ENCODE measurements around the gene KIR3DL1. TPM values are rescaled to one million over a fixed set of nuclear protein-coding genes. Genes with fewer than 3 reads are reported as not detected.
"Not testable (repeated sequence)": the region's sequence is repeated elsewhere in the genome, so short reads cannot be mapped to it uniquely, and the experiment has no call there.

Gene KIR3DL1
- total RNA-seq = not detected in 2 replicates
- not detected for total RNA-seq (2013)
- 0.06 TPM in 1 of 2 replicates, not detected in the other for polyA plus RNA-seq
- polyA minus RNA-seq = not detected in 2 replicates

GRCh38 chr19:54816251-54816650 lies at the start of gene KIR3DL1:
Gene KIR3DL1 (plus strand): TSS chr19:54816468.
- H3K27ac ChIP-seq (ENCODE audit: low read length in 2 of 2); H3K9ac ChIP-seq (ENCODE audit: low read length); H3K4me1 Mint-ChIP-seq; POLR2A ChIA-PET; H3K27me3 ChIP-seq (replicated peaks in 1 of 4; ENCODE audit: control extremely low read depth in 1 of 4, control insufficient read depth in 3 of 4, insufficient read depth in 4 of 4, low read length in 3 of 4); H3K4me2 ChIP-seq (replicated peaks; ENCODE audit: low read depth, low read length, poor library complexity, severe bottlenecking); H3K79me2 ChIP-seq (ENCODE audit: control insufficient read depth, insufficient read depth, low read length); H3K9me3 ChIP-seq (ENCODE audit: control extremely low read depth in 1 of 3, control insufficient read depth in 2 of 3, insufficient read depth in 1 of 3, low read length in 2 of 3); intact Hi-C loops (cut with micrococcal nuclease); H3K27ac Mint-ChIP-seq; H2AFZ ChIP-seq (ENCODE audit: insufficient read depth, low read depth, low read length, poor library complexity, severe bottlenecking); H3K36me3 ChIP-seq (replicated peaks in 1 of 2; ENCODE audit: control extremely low read depth in 1 of 2, control insufficient read depth in 1 of 2, extremely low read depth in 1 of 2, insufficient read depth in 2 of 2, low read length in 1 of 2); CTCF ChIA-PET; ATAC-seq (ENCODE audit: low read depth); DNase-seq; H3K9me3 Mint-ChIP-seq (ENCODE audit: insufficient read depth); H4K20me1 ChIP-seq (ENCODE audit: control insufficient read depth, insufficient read depth, low read length, poor library complexity, severe bottlenecking); H3K4me3 ChIP-seq (ENCODE audit: control extremely low read depth in 1 of 5, extremely low read depth in 1 of 5, insufficient read depth in 1 of 5, low read depth in 2 of 5, low read length in 4 of 5); H3K4me3 Mint-ChIP-seq; H3K4me1 ChIP-seq (ENCODE audit: control insufficient read depth in 2 of 2, insufficient read depth in 2 of 2, low read length in 2 of 2): not testable (repeated sequence)
- WGBS (ENCODE audit: insufficient coverage) = 84% methylated on average over 12 of the region's 17 CpGs
- H3K27me3 Mint-ChIP-seq = peaks cover 17% of the 10 kb centered on the region

- H3K9me3 Mint-ChIP-seq (ENCODE audit: insufficient read depth); H3K4me3 Mint-ChIP-seq; H3K79me2 ChIP-seq (ENCODE audit: control insufficient read depth, insufficient read depth, low read length); H3K4me3 ChIP-seq (ENCODE audit: control extremely low read depth in 1 of 5, extremely low read depth in 1 of 5, insufficient read depth in 1 of 5, low read depth in 2 of 5, low read length in 4 of 5); intact Hi-C loops (cut with micrococcal nuclease); ATAC-seq (ENCODE audit: low read depth); CTCF ChIA-PET; H3K27me3 Mint-ChIP-seq; DNase-seq; H3K4me1 ChIP-seq (ENCODE audit: control insufficient read depth in 2 of 2, insufficient read depth in 2 of 2, low read length in 2 of 2); H3K9me3 ChIP-seq (ENCODE audit: control extremely low read depth in 1 of 3, control insufficient read depth in 2 of 3, insufficient read depth in 1 of 3, low read length in 2 of 3); H3K4me2 ChIP-seq (replicated peaks; ENCODE audit: low read depth, low read length, poor library complexity, severe bottlenecking); H3K9ac ChIP-seq (ENCODE audit: low read length); H2AFZ ChIP-seq (ENCODE audit: insufficient read depth, low read depth, low read length, poor library complexity, severe bottlenecking); POLR2A ChIA-PET; H4K20me1 ChIP-seq (ENCODE audit: control insufficient read depth, insufficient read depth, low read length, poor library complexity, severe bottlenecking); H3K27ac ChIP-seq (ENCODE audit: low read length in 2 of 2); H3K27ac Mint-ChIP-seq; H3K36me3 ChIP-seq (replicated peaks in 1 of 2; ENCODE audit: control extremely low read depth in 1 of 2, control insufficient read depth in 1 of 2, extremely low read depth in 1 of 2, insufficient read depth in 2 of 2, low read length in 1 of 2); H3K4me1 Mint-ChIP-seq; H3K27me3 ChIP-seq (replicated peaks in 1 of 4; ENCODE audit: control extremely low read depth in 1 of 4, control insufficient read depth in 3 of 4, insufficient read depth in 4 of 4, low read length in 3 of 4): not testable (repeated sequence)
- WGBS (ENCODE audit: insufficient coverage) = 96% methylated on average over 13 of the region's 15 CpGs
These were observed 46.6 kb upstream of the KIR3DL1 start, which contains the start of gene KIR2DL1 for GRCh38 chr19:54769646-54770045. Gene KIR2DL1 (plus strand): TSS chr19:54769793. CDS start chr19:54769851, 58 bp downstream.

- CTCF ChIA-PET; H4K20me1 ChIP-seq (ENCODE audit: control insufficient read depth, insufficient read depth, low read length, poor library complexity, severe bottlenecking); ATAC-seq (ENCODE audit: low read depth); H3K9ac ChIP-seq (ENCODE audit: low read length); H3K4me3 ChIP-seq (ENCODE audit: control extremely low read depth in 1 of 5, extremely low read depth in 1 of 5, insufficient read depth in 1 of 5, low read depth in 2 of 5, low read length in 4 of 5); DNase-seq; H3K9me3 Mint-ChIP-seq (ENCODE audit: insufficient read depth); H2AFZ ChIP-seq (ENCODE audit: insufficient read depth, low read depth, low read length, poor library complexity, severe bottlenecking); H3K4me1 Mint-ChIP-seq; H3K9me3 ChIP-seq (ENCODE audit: control extremely low read depth in 1 of 3, control insufficient read depth in 2 of 3, insufficient read depth in 1 of 3, low read length in 2 of 3); H3K4me2 ChIP-seq (replicated peaks; ENCODE audit: low read depth, low read length, poor library complexity, severe bottlenecking); H3K4me3 Mint-ChIP-seq; POLR2A ChIA-PET; H3K79me2 ChIP-seq (ENCODE audit: control insufficient read depth, insufficient read depth, low read length); H3K27ac Mint-ChIP-seq; H3K36me3 ChIP-seq (replicated peaks in 1 of 2; ENCODE audit: control extremely low read depth in 1 of 2, control insufficient read depth in 1 of 2, extremely low read depth in 1 of 2, insufficient read depth in 2 of 2, low read length in 1 of 2); intact Hi-C loops (cut with micrococcal nuclease); H3K27ac ChIP-seq (ENCODE audit: low read length in 2 of 2); H3K4me1 ChIP-seq (ENCODE audit: control insufficient read depth in 2 of 2, insufficient read depth in 2 of 2, low read length in 2 of 2); H3K27me3 ChIP-seq (replicated peaks in 1 of 4; ENCODE audit: control extremely low read depth in 1 of 4, control insufficient read depth in 3 of 4, insufficient read depth in 4 of 4, low read length in 3 of 4): not testable (repeated sequence)
- H3K27me3 Mint-ChIP-seq = peaks cover 11% of the 10 kb centered on the region
- WGBS (ENCODE audit: insufficient coverage) = 96% methylated on average over 3 of the region's 4 CpGs
These were observed 45.8 kb upstream of the KIR3DL1 start for GRCh38 chr19:54770511-54770910.

- H3K27ac Mint-ChIP-seq; POLR2A ChIA-PET; H3K27me3 ChIP-seq (replicated peaks in 1 of 4; ENCODE audit: control extremely low read depth in 1 of 4, control insufficient read depth in 3 of 4, insufficient read depth in 4 of 4, low read length in 3 of 4); CTCF ChIA-PET; H3K27ac ChIP-seq (ENCODE audit: low read length in 2 of 2); H4K20me1 ChIP-seq (ENCODE audit: control insufficient read depth, insufficient read depth, low read length, poor library complexity, severe bottlenecking); H3K79me2 ChIP-seq (ENCODE audit: control insufficient read depth, insufficient read depth, low read length); H3K9me3 ChIP-seq (ENCODE audit: control extremely low read depth in 1 of 3, control insufficient read depth in 2 of 3, insufficient read depth in 1 of 3, low read length in 2 of 3); H3K9ac ChIP-seq (ENCODE audit: low read length); ATAC-seq (ENCODE audit: low read depth); H3K4me1 ChIP-seq (ENCODE audit: control insufficient read depth in 2 of 2, insufficient read depth in 2 of 2, low read length in 2 of 2); H3K4me3 Mint-ChIP-seq; intact Hi-C loops (cut with micrococcal nuclease); H3K4me2 ChIP-seq (replicated peaks; ENCODE audit: low read depth, low read length, poor library complexity, severe bottlenecking); H3K36me3 ChIP-seq (replicated peaks in 1 of 2; ENCODE audit: control extremely low read depth in 1 of 2, control insufficient read depth in 1 of 2, extremely low read depth in 1 of 2, insufficient read depth in 2 of 2, low read length in 1 of 2); H3K9me3 Mint-ChIP-seq (ENCODE audit: insufficient read depth); H3K4me3 ChIP-seq (ENCODE audit: control extremely low read depth in 1 of 5, extremely low read depth in 1 of 5, insufficient read depth in 1 of 5, low read depth in 2 of 5, low read length in 4 of 5); H3K4me1 Mint-ChIP-seq; H2AFZ ChIP-seq (ENCODE audit: insufficient read depth, low read depth, low read length, poor library complexity, severe bottlenecking); DNase-seq: not testable (repeated sequence)
- peaks cover 11% of the 10 kb centered on the region for H3K27me3 Mint-ChIP-seq
- 79% methylated on average over 9 of the region's 15 CpGs for WGBS (ENCODE audit: insufficient coverage)
These were observed 45.0 kb upstream of the KIR3DL1 start for GRCh38 chr19:54771018-54771960.
